Measurements from ENCODE around the gene FGF12.

- TF ChIP-seq, protein P1, sequence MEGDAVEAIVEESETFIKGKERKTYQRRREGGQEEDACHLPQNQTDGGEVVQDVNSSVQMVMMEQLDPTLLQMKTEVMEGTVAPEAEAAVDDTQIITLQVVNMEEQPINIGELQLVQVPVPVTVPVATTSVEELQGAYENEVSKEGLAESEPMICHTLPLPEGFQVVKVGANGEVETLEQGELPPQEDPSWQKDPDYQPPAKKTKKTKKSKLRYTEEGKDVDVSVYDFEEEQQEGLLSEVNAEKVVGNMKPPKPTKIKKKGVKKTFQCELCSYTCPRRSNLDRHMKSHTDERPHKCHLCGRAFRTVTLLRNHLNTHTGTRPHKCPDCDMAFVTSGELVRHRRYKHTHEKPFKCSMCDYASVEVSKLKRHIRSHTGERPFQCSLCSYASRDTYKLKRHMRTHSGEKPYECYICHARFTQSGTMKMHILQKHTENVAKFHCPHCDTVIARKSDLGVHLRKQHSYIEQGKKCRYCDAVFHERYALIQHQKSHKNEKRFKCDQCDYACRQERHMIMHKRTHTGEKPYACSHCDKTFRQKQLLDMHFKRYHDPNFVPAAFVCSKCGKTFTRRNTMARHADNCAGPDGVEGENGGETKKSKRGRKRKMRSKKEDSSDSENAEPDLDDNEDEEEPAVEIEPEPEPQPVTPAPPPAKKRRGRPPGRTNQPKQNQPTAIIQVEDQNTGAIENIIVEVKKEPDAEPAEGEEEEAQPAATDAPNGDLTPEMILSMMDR (conservative IDR thresholded peaks at IDR 0.05; ENCODE audit: low read length) = no peak
- no peak for TF ChIP-seq EZH2phosphoT487 (IDR thresholded peaks at IDR 0.05; ENCODE audit: borderline replicate concordance, low read depth, low read length)
Observed at GRCh38 chr3:192747746-192748145, 20.4 kb upstream of the FGF12 start.

All from OCI-LY7 (cell line).